ENCODE results near the gene PRELID1.
"Not testable (repeated sequence)": the region's sequence is repeated elsewhere in the genome, so short reads cannot be mapped to it uniquely, and the experiment has no call there.

The PRELID1 gene

GRCh38 chr5:177336603-177337494, 33.2 kb downstream of the PRELID1 start:
- no peak for DNase-seq

- DNase-seq, result no peak
These were observed 34.9 kb downstream of the PRELID1 start for GRCh38 chr5:177338251-177339106.

DNA sequence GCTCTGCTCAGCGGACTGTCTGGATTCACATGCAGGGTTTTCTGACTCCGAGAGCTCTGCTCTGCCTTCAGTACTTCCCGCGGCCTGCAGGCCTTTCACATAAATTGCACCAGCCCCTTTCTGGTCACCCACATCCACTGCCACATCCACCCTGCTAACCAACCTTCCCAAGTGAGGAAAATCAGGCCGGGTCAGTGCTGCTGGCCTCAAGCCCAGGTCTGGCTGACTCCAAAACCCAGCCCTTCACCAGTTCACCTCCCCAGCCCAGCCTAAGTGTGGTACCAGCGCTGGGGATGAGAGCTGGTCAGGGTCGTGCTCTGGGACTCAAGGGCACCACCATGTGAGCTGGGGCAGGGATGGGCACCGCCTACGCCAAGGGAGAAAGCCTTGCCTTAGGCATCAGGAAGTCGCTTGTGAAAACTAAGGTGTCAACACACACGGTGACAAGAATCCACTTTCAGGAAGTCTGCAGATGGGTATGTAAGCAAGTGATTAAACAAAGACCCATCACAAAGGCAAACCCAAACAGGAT, 35.6 kb downstream of the PRELID1 start:
- no peak for DNase-seq

DNA sequence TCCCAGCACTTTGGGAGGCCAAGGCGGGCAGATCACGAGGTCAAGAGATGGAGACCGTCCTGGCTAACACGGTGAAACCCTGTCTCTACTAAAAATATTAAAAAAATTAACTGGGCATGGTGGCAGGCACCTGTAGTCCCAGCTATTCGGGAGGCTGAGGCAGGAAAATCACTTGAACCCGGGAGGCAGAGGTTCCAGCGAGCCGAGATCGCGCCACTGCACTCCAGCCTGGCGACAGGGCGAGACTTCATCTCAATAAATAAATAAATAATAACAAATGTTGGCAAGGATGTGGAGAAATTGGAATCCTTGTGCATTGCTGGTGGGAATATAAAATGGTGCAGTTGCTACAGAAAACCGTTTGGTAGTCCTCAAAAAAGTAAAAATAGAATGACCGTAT, 39.4 kb downstream of the PRELID1 start:
- DNase-seq, result not testable (repeated sequence)

DNA sequence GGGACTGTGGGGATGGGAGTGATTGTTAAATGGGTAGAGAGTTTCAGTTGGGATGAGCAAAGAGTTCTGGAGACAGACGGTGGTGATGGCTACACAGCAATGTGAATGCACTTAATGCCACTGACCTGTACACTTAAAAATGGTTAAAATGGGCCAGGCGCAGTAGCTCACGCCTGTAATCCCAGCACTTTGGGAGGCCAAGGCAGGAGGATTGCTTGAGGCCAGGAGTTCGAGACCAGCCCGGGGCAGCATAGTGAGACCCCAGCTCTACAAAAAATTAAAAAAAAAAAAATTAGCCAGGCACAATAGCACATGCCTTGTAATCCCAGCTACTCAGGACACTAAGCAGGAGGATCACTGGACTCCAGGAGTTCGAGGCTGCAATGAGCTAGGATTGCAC, 40.2 kb downstream of the PRELID1 start:
- no peak for DNase-seq

GRCh38 chr5:177344891-177345290, 41.3 kb downstream of the PRELID1 start:
- DNase-seq, result no peak

DNA sequence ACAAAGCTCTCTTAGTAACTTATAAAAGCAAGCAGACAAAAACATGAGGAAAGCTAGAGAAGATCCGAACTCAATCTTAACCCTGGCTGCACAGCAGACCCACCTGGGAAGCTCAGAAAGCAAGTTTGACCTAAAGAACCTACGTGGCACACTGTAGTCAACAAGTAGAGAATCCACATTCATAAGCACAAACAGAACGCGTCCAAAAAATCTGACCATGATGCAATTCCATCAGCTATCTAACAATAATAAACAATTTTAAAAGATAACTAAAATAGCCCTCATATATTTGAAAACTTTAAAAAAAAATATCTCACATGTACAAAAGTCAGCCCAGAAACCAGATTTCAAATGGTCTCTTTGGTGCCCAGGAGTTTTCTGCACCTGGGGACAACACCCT, 43.2 kb downstream of the PRELID1 start:
- no peak for DNase-seq

DNA sequence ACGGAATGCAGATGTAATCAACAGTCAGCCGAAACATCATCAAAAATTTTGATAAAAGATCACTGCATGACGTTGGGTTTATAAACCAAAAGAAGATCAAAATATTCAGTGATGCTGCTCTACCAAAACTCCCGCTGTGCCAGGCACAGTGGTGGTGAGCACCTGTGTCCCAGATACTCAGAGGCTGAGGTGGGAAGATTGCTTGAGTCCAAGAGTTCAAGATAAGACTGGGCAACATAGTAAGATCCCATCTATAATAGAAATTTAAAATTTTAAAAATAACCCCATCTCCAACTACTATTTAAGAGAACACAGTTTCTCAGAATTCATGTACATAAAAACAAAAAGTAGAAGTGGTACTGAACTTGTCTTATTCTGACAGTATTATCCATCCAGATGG, 44.1 kb downstream of the PRELID1 start:
- DNase-seq, result no peak

DNA sequence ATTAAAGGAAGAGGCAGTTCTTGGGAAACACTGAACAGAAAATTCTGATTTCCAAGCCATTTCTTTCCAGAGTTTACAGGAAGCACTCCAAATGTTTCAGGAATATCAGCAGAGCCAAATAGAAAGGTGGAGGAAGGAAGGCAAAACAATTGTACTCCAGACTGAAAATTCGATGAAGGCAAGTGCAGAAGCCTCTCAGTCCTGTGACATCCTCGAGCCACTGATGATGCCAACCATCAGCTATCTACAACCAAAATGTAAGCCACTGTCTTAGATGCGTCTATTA, 45.7 kb downstream of the PRELID1 start:
- DNase-seq, result no peak

DNA sequence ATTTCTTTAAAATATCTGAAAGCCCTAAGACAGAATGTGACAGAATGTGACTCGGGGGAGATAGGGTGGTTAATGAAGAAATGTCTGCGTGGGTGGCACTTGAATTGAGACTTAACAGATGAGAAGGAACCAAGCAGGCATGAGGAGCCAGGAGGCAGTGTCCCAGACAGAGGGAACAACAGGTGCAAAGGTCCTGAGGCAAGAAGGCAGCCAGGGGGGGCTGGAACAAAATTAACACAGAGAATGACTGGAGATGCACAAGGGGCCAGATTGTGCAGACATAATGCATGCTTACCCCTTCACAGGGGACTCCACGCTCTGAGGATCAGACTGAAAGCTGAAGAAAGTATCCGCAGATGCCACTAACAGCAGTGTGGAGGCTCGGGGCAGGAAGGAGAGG, 46.2 kb downstream of the PRELID1 start:
- DNase-seq, result no peak

GRCh38 chr5:177350776-177351391, 47.3 kb downstream of the PRELID1 start:
- DNase-seq, result no peak

- DNase-seq, result peak; percentile 80 to 81
These were observed 48.1 kb downstream of the PRELID1 start, which contains the start of gene LMAN2 for GRCh38 chr5:177351392-177352329. LMAN2 (minus strand) TSS chr5:177351668; CDS start chr5:177351647, 21 bp downstream.

DNA sequence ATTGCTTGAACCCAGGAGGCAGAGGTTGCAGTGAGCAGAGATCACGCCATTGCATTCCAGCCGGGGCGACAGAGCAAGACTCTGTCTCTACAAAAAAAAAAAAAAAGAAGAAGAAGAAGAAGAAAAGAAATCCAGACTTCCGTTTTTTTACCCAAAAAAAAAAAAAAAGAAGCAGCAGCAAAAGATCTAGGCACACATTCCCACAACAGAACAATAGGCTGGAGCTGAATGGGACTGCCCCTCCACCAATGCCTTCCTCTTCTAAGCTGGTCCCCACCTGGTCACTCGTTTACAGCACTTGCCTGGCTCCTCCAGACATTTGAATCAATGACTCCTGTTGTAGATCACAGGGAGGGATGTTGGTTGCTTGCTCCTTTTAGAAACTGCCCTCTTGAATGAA, 49.5 kb downstream of the PRELID1 start:
- DNase-seq, result no peak

GRCh38 chr5:177354256-177354655, 50.7 kb downstream of the PRELID1 start:
- no peak for DNase-seq

GRCh38 chr5:177354711-177355110, 51.1 kb downstream of the PRELID1 start:
- DNase-seq, result no peak

DNA sequence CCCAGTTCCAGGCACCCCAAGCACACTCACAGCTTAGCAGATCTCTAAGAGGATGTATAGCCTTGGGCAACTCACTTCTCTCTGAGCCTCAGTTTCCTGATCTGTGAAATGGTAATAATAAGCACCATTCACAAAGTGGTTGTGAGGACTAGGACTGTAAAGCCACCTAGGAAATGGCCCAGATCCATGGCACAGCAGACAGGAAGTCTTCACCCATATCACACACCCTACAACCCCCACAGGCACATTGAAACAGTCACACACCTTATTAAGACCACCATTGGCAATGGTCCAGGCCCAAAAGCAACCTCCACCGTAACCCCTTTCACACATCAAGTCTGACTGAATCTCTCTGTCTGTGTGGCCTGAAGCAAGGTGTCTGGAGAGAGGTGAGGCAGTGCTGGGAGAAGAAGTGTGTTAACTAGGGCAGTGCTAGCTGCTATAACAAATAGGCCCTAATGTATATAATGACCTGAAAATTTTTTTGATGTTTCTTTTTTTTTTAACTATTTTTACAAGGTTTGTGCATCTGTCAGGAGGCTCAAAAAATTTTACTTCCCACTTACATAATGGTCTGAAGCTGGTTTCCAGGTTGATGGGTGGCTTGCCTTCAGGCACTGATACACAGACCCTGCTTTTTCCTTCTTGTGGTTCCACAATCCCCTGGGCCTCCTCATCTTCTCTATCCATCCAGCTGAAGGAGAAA, 51.7 kb downstream of the PRELID1 start:
- DNase-seq, result no peak

DNA sequence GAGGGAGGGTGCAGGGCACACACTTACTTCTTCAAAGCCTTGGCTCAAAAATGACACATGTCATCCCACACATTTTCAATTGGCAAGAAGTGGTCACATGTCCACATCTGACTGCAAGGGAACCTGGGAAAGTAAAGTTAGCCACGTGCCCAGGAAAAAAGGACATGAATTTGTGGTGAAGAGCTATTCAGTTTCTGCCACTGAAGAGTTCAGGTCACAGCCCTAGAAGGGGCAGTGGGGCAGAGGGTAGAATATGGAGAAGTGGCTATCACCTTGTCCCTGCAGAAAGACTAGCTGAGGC, 52.2 kb downstream of the PRELID1 start:
- DNase-seq, result no peak
